Right lobe of liver (tissue), 4 donors: Measurements from ENCODE around the gene G0S2.
A peak's percentile ranks its signal among the peaks of the same experiment; 100 is the strongest.

Source experiments
- CTCF ChIP-seq, 4 donors: fragments of 200-600 bp in 3 of 4; fragments of 450-650 bp in 1 of 4; IDR thresholded peaks; one replicate each; pipeline versions ENCODE4 v1.5.1 to v1.8.0; 2016 to 2022; ENCODE audit warnings: antibody characterized with exemption in 4 of 4, mild to moderate bottlenecking in 2 of 4
- POLR2A ChIP-seq: fragments of 450-650 bp; IDR thresholded peaks from one replicate; pipeline ENCODE4 v1.6.1; 2017; ENCODE audit warnings: antibody characterized with exemption, mild to moderate bottlenecking
- donor health status: DM: no; HTN: no; CAD: no.
- donor health status: DM: no; HTN: no; CAD: no.
- donor health status: DM: no; HTN: yes; CAD: no.

- TF ChIP-seq POLR2A (peak; percentile 31), CTCF (IDR thresholded peaks at IDR 0.05) (no peak)
Observed at GRCh38 chr1:209662879-209663327, 12.3 kb upstream of the G0S2 start.
